ENCODE data around the gene ANKRD2. TPM values are rescaled to one million over a fixed set of nuclear protein-coding genes. Genes with fewer than 3 reads are reported as not detected.
"Not testable (repeated sequence)": the region's sequence is repeated elsewhere in the genome, so short reads cannot be mapped to it uniquely, and the experiment has no call there.

Gene ANKRD2
- under 1 TPM; 0.39 to 0.50 (median 0.49) TPM for polyA plus RNA-seq (ENCODE audit: insufficient read length in 3 of 3)
- long read RNA-seq, donor 1: 0 reads
- long read RNA-seq, donor 2: 0 reads
- long read RNA-seq, donor 3: 0 reads
- long read RNA-seq, donor 4: 0 reads
- long read RNA-seq, donor 5: 0 reads
- long read RNA-seq, donor 6: 0 reads
- long read RNA-seq, donor 7: 0 reads
- long read RNA-seq, donor 8: 0 reads
- long read RNA-seq, donor 9: 0 reads
- long read RNA-seq, donor 10: 0 reads
- long read RNA-seq, donor 11: 0 reads
- long read RNA-seq, donor 12: 0 reads
- long read RNA-seq, donor 13: 0 reads
- long read RNA-seq, donor 14: 0 reads
- long read RNA-seq, donor 15: 0 reads
- long read RNA-seq, donor 16: 0 reads

- peak; percentile 68 for DNase-seq
Observed at GRCh38 chr10:97572214-97572989, at the start of gene ANKRD2. Gene ANKRD2 (plus strand): TSS chr10:97572779. CDS start chr10:97572789, 10 bp downstream.

GRCh38 chr10:97522937-97523336 is 49.6 kb upstream of the ANKRD2 start:
- no peak for DNase-seq

GRCh38 chr10:97525086-97525485 is 47.5 kb upstream of the ANKRD2 start:
- DNase-seq: no peak

GRCh38 chr10:97525683-97526110 is 46.9 kb upstream of the ANKRD2 start:
- no peak for DNase-seq

GRCh38 chr10:97528876-97529275 is 43.7 kb upstream of the ANKRD2 start:
- DNase-seq: not testable (repeated sequence)

GRCh38 chr10:97529685-97530465 is 42.7 kb upstream of the ANKRD2 start:
- no peak for DNase-seq

- DNase-seq: no peak
Observed at GRCh38 chr10:97531401-97531986, 41.1 kb upstream of the ANKRD2 start.

GRCh38 chr10:97532935-97533671 is 39.5 kb upstream of the ANKRD2 start:
- peak; percentile 63 for DNase-seq

GRCh38 chr10:97533888-97534287 is 38.7 kb upstream of the ANKRD2 start:
- DNase-seq: no peak

- DNase-seq: no peak
Observed at GRCh38 chr10:97534746-97535367, 37.7 kb upstream of the ANKRD2 start.

GRCh38 chr10:97537186-97537869 is 35.3 kb upstream of the ANKRD2 start:
- DNase-seq: no peak

- DNase-seq: no peak
Observed at GRCh38 chr10:97538411-97538810, 34.2 kb upstream of the ANKRD2 start.

- DNase-seq: no peak
Observed at GRCh38 chr10:97538839-97539238, 33.7 kb upstream of the ANKRD2 start.

GRCh38 chr10:97539523-97540200 is 32.9 kb upstream of the ANKRD2 start:
- no peak for DNase-seq

GRCh38 chr10:97540669-97541500 is 31.7 kb upstream of the ANKRD2 start:
- DNase-seq: no peak

- no peak for DNase-seq
Observed at GRCh38 chr10:97542169-97543024, 30.2 kb upstream of the ANKRD2 start.

GRCh38 chr10:97543025-97543546 is 29.5 kb upstream of the ANKRD2 start:
- DNase-seq: no peak
